ENCODE results near the gene POU3F2.

The POU3F2 gene

DNA sequence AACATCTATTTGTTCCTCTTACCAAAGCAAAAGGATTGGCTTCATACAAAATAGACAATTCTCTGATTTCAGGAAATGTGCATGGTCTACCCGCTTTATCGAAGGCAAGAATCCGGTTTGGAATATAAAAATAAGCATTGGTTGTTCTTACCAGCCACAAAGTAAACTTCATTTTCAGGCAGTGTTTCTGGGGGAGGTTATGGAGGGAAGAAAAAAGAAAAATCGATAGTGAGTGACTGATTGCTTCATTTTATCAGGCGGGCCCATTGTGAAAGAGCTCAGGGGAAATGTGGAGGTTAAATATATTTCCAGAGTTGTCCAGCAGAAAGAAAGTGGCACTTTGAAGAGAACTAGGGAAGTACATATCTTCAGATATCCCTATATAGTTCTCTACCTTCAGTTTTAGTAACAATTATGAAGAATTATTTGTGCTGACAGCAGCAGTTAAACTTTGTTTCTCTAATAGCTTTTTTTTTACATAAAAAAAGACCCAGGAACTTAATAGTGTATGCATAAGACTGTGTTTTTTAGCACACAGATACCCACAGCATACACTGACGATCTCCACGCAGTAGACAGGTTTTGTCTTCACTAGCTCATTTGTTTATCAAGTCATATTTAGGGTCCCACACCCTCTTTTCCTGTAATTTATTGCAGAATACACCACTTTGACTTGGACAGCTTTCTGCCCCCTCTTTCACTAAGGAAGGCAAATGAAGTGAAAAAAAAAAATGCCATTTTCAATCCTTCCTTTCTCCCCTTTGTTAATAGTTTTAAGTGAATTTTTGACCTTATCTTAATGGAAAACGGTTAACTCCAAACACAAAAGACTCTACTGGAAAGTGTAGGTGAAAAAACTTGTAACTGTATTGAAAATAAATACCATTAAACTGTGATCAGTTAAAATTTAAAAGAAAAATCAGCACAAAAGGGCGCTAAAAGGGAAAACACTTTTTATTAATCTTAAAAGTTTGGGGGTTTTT, 2.9 kb downstream of the POU3F2 start (continued):
- no peak for TF ChIP-seq ZNF23 (tag by site-specific recombination; IDR thresholded peaks at IDR 0.05; ENCODE audit: borderline replicate concordance)
- TF ChIP-seq ZNF223 (tag by site-specific recombination; IDR thresholded peaks at IDR 0.05) = no peak
- no peak for TF ChIP-seq MYNN (tag by site-specific recombination; IDR thresholded peaks at IDR 0.05; ENCODE audit: borderline replicate concordance)
- TF ChIP-seq PRDM10 (tag by site-specific recombination; IDR thresholded peaks at IDR 0.05) = peak; percentile 89
- TF ChIP-seq ZNF701 (tag by site-specific recombination; IDR thresholded peaks at IDR 0.05) = no peak
- TF ChIP-seq YY2 (tag by site-specific recombination; IDR thresholded peaks at IDR 0.05) = no peak
- TF ChIP-seq ZNF776 (tag by site-specific recombination; IDR thresholded peaks at IDR 0.05; ENCODE audit: borderline replicate concordance) = no peak
- TF ChIP-seq, protein P1, sequence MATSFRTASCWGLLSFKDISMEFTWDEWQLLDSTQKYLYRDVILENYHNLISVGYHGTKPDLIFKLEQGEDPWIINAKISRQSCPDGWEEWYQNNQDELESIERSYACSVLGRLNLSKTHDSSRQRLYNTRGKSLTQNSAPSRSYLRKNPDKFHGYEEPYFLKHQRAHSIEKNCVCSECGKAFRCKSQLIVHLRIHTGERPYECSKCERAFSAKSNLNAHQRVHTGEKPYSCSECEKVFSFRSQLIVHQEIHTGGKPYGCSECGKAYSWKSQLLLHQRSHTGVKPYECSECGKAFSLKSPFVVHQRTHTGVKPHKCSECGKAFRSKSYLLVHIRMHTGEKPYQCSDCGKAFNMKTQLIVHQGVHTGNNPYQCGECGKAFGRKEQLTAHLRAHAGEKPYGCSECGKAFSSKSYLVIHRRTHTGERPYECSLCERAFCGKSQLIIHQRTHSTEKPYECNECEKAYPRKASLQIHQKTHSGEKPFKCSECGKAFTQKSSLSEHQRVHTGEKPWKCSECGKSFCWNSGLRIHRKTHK (tag by site-specific recombination; IDR thresholded peaks at IDR 0.05) = no peak
- no peak for TF ChIP-seq ZNF791 (tag by site-specific recombination; IDR thresholded peaks at IDR 0.05)
- TF ChIP-seq ZNF114 (tag by site-specific recombination; IDR thresholded peaks at IDR 0.05) = no peak
- TF ChIP-seq ZNF280C (tag by site-specific recombination; IDR thresholded peaks at IDR 0.05) = no peak
- no peak for TF ChIP-seq ZNF747 (tag by site-specific recombination; IDR thresholded peaks at IDR 0.05)
- no peak for TF ChIP-seq BCL11B (tag by site-specific recombination; IDR thresholded peaks at IDR 0.05; ENCODE audit: low read depth)
- no peak for TF ChIP-seq ZNF473 (tag by site-specific recombination; IDR thresholded peaks at IDR 0.05)
- TF ChIP-seq ZSCAN16 (tag by site-specific recombination; IDR thresholded peaks at IDR 0.05) = no peak
- TF ChIP-seq, protein P2, sequence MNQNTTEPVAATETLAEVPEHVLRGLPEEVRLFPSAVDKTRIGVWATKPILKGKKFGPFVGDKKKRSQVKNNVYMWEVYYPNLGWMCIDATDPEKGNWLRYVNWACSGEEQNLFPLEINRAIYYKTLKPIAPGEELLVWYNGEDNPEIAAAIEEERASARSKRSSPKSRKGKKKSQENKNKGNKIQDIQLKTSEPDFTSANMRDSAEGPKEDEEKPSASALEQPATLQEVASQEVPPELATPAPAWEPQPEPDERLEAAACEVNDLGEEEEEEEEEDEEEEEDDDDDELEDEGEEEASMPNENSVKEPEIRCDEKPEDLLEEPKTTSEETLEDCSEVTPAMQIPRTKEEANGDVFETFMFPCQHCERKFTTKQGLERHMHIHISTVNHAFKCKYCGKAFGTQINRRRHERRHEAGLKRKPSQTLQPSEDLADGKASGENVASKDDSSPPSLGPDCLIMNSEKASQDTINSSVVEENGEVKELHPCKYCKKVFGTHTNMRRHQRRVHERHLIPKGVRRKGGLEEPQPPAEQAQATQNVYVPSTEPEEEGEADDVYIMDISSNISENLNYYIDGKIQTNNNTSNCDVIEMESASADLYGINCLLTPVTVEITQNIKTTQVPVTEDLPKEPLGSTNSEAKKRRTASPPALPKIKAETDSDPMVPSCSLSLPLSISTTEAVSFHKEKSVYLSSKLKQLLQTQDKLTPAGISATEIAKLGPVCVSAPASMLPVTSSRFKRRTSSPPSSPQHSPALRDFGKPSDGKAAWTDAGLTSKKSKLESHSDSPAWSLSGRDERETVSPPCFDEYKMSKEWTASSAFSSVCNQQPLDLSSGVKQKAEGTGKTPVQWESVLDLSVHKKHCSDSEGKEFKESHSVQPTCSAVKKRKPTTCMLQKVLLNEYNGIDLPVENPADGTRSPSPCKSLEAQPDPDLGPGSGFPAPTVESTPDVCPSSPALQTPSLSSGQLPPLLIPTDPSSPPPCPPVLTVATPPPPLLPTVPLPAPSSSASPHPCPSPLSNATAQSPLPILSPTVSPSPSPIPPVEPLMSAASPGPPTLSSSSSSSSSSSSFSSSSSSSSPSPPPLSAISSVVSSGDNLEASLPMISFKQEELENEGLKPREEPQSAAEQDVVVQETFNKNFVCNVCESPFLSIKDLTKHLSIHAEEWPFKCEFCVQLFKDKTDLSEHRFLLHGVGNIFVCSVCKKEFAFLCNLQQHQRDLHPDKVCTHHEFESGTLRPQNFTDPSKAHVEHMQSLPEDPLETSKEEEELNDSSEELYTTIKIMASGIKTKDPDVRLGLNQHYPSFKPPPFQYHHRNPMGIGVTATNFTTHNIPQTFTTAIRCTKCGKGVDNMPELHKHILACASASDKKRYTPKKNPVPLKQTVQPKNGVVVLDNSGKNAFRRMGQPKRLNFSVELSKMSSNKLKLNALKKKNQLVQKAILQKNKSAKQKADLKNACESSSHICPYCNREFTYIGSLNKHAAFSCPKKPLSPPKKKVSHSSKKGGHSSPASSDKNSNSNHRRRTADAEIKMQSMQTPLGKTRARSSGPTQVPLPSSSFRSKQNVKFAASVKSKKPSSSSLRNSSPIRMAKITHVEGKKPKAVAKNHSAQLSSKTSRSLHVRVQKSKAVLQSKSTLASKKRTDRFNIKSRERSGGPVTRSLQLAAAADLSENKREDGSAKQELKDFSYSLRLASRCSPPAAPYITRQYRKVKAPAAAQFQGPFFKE (tag by site-specific recombination; IDR thresholded peaks at IDR 0.05; ENCODE audit: borderline replicate concordance) = no peak
- no peak for TF ChIP-seq ZNF768 (tag by site-specific recombination; IDR thresholded peaks at IDR 0.05)
- no peak for TF ChIP-seq ZNF561 (tag by site-specific recombination; IDR thresholded peaks at IDR 0.05; ENCODE audit: borderline replicate concordance)
- TF ChIP-seq, protein P3, sequence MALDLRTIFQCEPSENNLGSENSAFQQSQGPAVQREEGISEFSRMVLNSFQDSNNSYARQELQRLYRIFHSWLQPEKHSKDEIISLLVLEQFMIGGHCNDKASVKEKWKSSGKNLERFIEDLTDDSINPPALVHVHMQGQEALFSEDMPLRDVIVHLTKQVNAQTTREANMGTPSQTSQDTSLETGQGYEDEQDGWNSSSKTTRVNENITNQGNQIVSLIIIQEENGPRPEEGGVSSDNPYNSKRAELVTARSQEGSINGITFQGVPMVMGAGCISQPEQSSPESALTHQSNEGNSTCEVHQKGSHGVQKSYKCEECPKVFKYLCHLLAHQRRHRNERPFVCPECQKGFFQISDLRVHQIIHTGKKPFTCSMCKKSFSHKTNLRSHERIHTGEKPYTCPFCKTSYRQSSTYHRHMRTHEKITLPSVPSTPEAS (tag by site-specific recombination; IDR thresholded peaks at IDR 0.05) = no peak
- no peak for TF ChIP-seq ZNF335 (tag by site-specific recombination; conservative IDR thresholded peaks at IDR 0.05)
- TF ChIP-seq PRDM1 (tag by site-specific recombination; IDR thresholded peaks at IDR 0.05) = peak; percentile 91
- no peak for TF ChIP-seq GLIS2 (tag by site-specific recombination; IDR thresholded peaks at IDR 0.05)
- peak; percentile 78; the same call in 1 of the 2 replicates for TF ChIP-seq ZNF362 (tag by site-specific recombination; IDR thresholded peaks at IDR 0.05)
